GM12878 (cell line): ENCODE measurements around the gene CNR2. TPM values are rescaled to one million over a fixed set of nuclear protein-coding genes. Genes with fewer than 3 reads are reported as not detected.

Source experiments
- ATAC-seq: fragments of 200-7000 bp; cut with Tn5 transposase; 3 replicates; pipeline ENCODE4 v1.9.1; 2020; ENCODE audit warnings: mild to moderate bottlenecking, moderate library complexity
- Bru-seq: library from RNA; stranded (reverse); fragments of 400-500 nt; gene quantifications from one replicate; lab custom pipeline; 2021; lab: Mats Ljungman, UMichigan
- BruChase-seq, 2 experiments: library from RNA; stranded (reverse); fragments of 400-500 nt; gene quantifications; one replicate each; lab custom pipeline; 2021; lab: Mats Ljungman, UMichigan
- BruUV-seq: library from RNA; stranded (reverse); fragments of 400-500 nt; replicated peaks from 2 replicates; lab custom pipeline; 2021; lab: Mats Ljungman, UMichigan
- CTCF ChIA-PET: fragments of 300-600 bp; sonication (Branson Sonifier 250); formaldehyde crosslinking; extraction: SDS; loops from one replicate; lab custom pipeline; 2021; ENCODE audit warnings: inconsistent platforms; lab: Yijun Ruan, JAX
- POLR2A ChIA-PET: fragments of 350-600 bp; formaldehyde crosslinking; extraction: SDS; loops from one replicate; lab custom pipeline; 2021; ENCODE audit warnings: inconsistent platforms; lab: Charles Lee
- RAD21 ChIA-PET: fragments of 300-600 bp; sonication (Branson Sonifier 250); formaldehyde crosslinking; loops from one replicate; lab custom pipeline; 2023; ENCODE audit warnings: antibody characterized with exemption; ENCODE audit not compliant: unreplicated experiment; lab: Charles Lee
- SMC1A ChIA-PET: fragments of 300-600 bp; sonication (Branson Sonifier 250); formaldehyde crosslinking; loops from one replicate; lab custom pipeline; 2023; ENCODE audit not compliant: unreplicated experiment, uncharacterized antibody; lab: Charles Lee
- DNase-seq: peaks from one replicate; pipeline ENCODE4 v3.0.0-alpha.2; 2011; ENCODE audit warnings: low read depth, low spot score
- FAIRE-seq: peaks from 3 replicates; lab custom pipeline; 2011; peaks lifted over from hg19 to GRCh38; lab: Jason Lieb, UNC
- H2AFZ ChIP-seq: 2 replicates; pipeline ENCODE4 v1.6.0; 2011; ENCODE audit warnings: low read depth, low read length, control low read depth; ENCODE audit not compliant: control insufficient read depth
- H3K27ac ChIP-seq: 2 replicates; pipeline ENCODE4 v1.5.1; 2011; ENCODE audit warnings: control low read depth; ENCODE audit not compliant: control insufficient read depth, insufficient read depth
- H3K27me3 ChIP-seq, 2 experiments: replicated peaks in 1 of 2; 2 replicates each; pipeline versions ENCODE4 v1.6.0 to v1.6.1; 2011; ENCODE audit warnings: low read length in 1 of 2; ENCODE audit not compliant: control insufficient read depth in 2 of 2, insufficient read depth in 2 of 2
- H3K36me3 ChIP-seq, 2 experiments: 2 replicates each; pipeline ENCODE4 v1.5.1; 2011; ENCODE audit warnings: low read length in 1 of 2; ENCODE audit not compliant: control insufficient read depth in 2 of 2, insufficient read depth in 2 of 2
- H3K4me1 ChIP-seq: 2 replicates; pipeline ENCODE4 v1.6.1; 2011; ENCODE audit warnings: mild to moderate bottlenecking, low read length, moderate library complexity, mixed read lengths; ENCODE audit not compliant: control insufficient read depth, insufficient read depth
- H3K4me2 ChIP-seq: 2 replicates; pipeline ENCODE4 v1.6.0; 2011; ENCODE audit warnings: control low read depth; ENCODE audit not compliant: control insufficient read depth, insufficient read depth
- H3K4me3 ChIP-seq: fragments of 200-600 bp; sonication (generic); 2 replicates; pipeline ENCODE4 v1.5.1; 2016
- H3K79me2 ChIP-seq: 2 replicates; pipeline ENCODE4 v1.6.0; 2011; ENCODE audit warnings: low read length; ENCODE audit not compliant: control insufficient read depth, insufficient read depth
- H3K9ac ChIP-seq: 2 replicates; pipeline ENCODE4 v1.8.0; 2011; ENCODE audit warnings: low read length, control low read depth, mixed read lengths; ENCODE audit not compliant: control insufficient read depth, insufficient read depth
- H3K9me3 ChIP-seq: replicated peaks from 3 replicates; pipeline ENCODE4 v1.5.1; 2011; ENCODE audit warnings: mild to moderate bottlenecking, low read length; ENCODE audit not compliant: control insufficient read depth, insufficient read depth
- H4K20me1 ChIP-seq: 2 replicates; pipeline ENCODE4 v1.6.0; 2011; ENCODE audit not compliant: control insufficient read depth, insufficient read depth
- EED ChIP-seq: sonication (generic); IDR thresholded peaks from 2 replicates; pipeline ENCODE4 v1.6.1; 2016; ENCODE audit warnings: antibody characterized with exemption, low read depth
- FOXM1 ChIP-seq: IDR thresholded peaks from 2 replicates; pipeline ENCODE4 v1.6.1; 2012; ENCODE audit warnings: low read depth, mild to moderate bottlenecking, inconsistent platforms, low read length, moderate library complexity
- GATAD2B ChIP-seq: fragments of 450-650 bp; conservative IDR thresholded peaks from 2 replicates; pipeline ENCODE4 v1.6.1; 2017; ENCODE audit warnings: low read depth, mild to moderate bottlenecking, moderate library complexity
- KDM1A ChIP-seq: fragments of 200-600 bp; sonication (generic); IDR thresholded peaks from 2 replicates; pipeline ENCODE4 v1.6.1; 2016; ENCODE audit warnings: borderline replicate concordance
- MYC ChIP-seq: IDR thresholded peaks from 2 replicates; pipeline ENCODE4 v1.6.1; 2011; ENCODE audit warnings: mild to moderate bottlenecking, low read length, moderate library complexity, inconsistent platforms; ENCODE audit not compliant: insufficient read depth, insufficient replicate concordance, insufficient read length, severe bottlenecking
- SMARCA5 ChIP-seq: fragments of 450-650 bp; IDR thresholded peaks from 2 replicates; pipeline ENCODE4 v1.6.1; 2017; ENCODE audit warnings: mild to moderate bottlenecking
- SP1 ChIP-seq: IDR thresholded peaks from one replicate; pipeline ENCODE4 v1.6.1; 2011; ENCODE audit warnings: low read depth, low read length
- SPI1 ChIP-seq: IDR thresholded peaks from 2 replicates; pipeline ENCODE4 v1.6.1; 2011; ENCODE audit warnings: low read depth, mild to moderate bottlenecking, low read length, moderate library complexity, borderline replicate concordance; ENCODE audit not compliant: insufficient read depth
- SREBF1 ChIP-seq: IDR thresholded peaks from 2 replicates; pipeline ENCODE4 v1.6.1; 2012; ENCODE audit warnings: mild to moderate bottlenecking, low read length
- TCF12 ChIP-seq: IDR thresholded peaks from 2 replicates; pipeline ENCODE4 v1.6.1; 2011; ENCODE audit warnings: low read depth, mild to moderate bottlenecking, low read length
- TCF3 ChIP-seq: IDR thresholded peaks from 2 replicates; pipeline ENCODE4 v1.6.1; 2012; ENCODE audit warnings: low read depth, mild to moderate bottlenecking, low read length, borderline replicate concordance; ENCODE audit not compliant: insufficient read depth
- TCF7 ChIP-seq: IDR thresholded peaks from 2 replicates; pipeline ENCODE4 v1.6.1; 2014; ENCODE audit warnings: antibody characterized with exemption, borderline replicate concordance
- ZNF24 ChIP-seq: fragments of 450-650 bp; IDR thresholded peaks from 2 replicates; pipeline ENCODE4 v1.6.1; 2017; ENCODE audit warnings: antibody characterized with exemption, mild to moderate bottlenecking
- ZZZ3 ChIP-seq: IDR thresholded peaks from 2 replicates; pipeline ENCODE4 v1.6.1; 2011; ENCODE audit warnings: low read depth; ENCODE audit not compliant: control insufficient read depth, insufficient read length
- WGBS: methylation state at CpG from one replicate; pipeline ENCODE4 v1.1.6; 2016; ENCODE audit warnings: low lambda C conversion rate; ENCODE audit not compliant: insufficient replicate concordance, insufficient coverage; ENCODE audit errors: missing lambda C conversion rate; 5-methylcytosine and 5-hydroxymethylcytosine counted together
- in situ Hi-C: fragments of 300-500 bp; cut with MboI; formaldehyde crosslinking; loops from 9 replicates; pipeline ENCODE4 v1.14.3; 2018; ENCODE audit warnings: mixed read lengths
- intact Hi-C: fragments of 100-400 bp; cut with micrococcal nuclease; formaldehyde crosslinking; loops from one replicate; pipeline ENCODE4 v1.14.2; 2022; ENCODE audit not compliant: unreplicated experiment
- long read RNA-seq, 2 experiments: library from polyadenylated mRNA; unstranded; transcript quantifications; one replicate each; pipeline ENCODE4 v2.0.0, GENCODE V29; 2019 to 2020
- polyA minus RNA-seq, 3 experiments: library from RNA; depleted of rRNA, polyadenylated mRNA; stranded (reverse); fragments of >200 nt; gene quantifications; 2 replicates each; pipeline ENCODE4 v1.2.3, GENCODE V29; 2011
- polyA plus RNA-seq, 11 experiments: library from polyadenylated mRNA; depleted of rRNA in 4 of 11; unstranded in 6 of 11; stranded (reverse) in 5 of 11; fragments of >200 nt; fragmentation: Nextera tagmentation in 4 of 11; fragmentation: Illumina TruSeq in 1 of 11; extraction: Ambion mirVana in 4 of 11; extraction: Trizol in 1 of 11; gene quantifications; 1 replicate in 1 of 11; 2 replicates in 10 of 11; pipeline versions ENCODE4 v1.2.1 to v1.2.3, GENCODE V29; 2011 to 2016; ENCODE audit warnings: inconsistent platforms in 2 of 11, missing spikeins in 2 of 11, low read depth in 1 of 11
- total RNA-seq, 4 experiments: library from RNA; depleted of rRNA in 3 of 4; stranded (reverse); fragments of >200 nt in 3 of 4; fragmentation: Illumina TruSeq in 1 of 4; extraction: Trizol in 1 of 4; gene quantifications; 2 replicates each; pipeline versions ENCODE4 v1.2.1 to v1.2.3, GENCODE V29; 2013 to 2021
- TF ChIP-seq, protein P1 (sequence below): fragments of 450-650 bp; IDR thresholded peaks from 2 replicates; pipeline ENCODE4 v1.6.1; 2017; ENCODE audit warnings: mild to moderate bottlenecking, moderate library complexity

CNR2 gene
- total RNA-seq (2013; cell fraction: nucleolus; rRNA removed) = 18.1 and 19.7 TPM in 2 replicates
- 19.2 and 19.8 TPM in 2 replicates for total RNA-seq (2014; rRNA removed)
- total RNA-seq (2014; rRNA removed; fragmentation: Illumina TruSeq; extraction: Trizol) = 18.9 and 19.5 TPM in 2 replicates
- 13.6 and 15.1 TPM in 2 replicates for total RNA-seq (2021)
- 3.5 TPM for polyA plus RNA-seq (2011; ENCODE audit: low read depth)
- 0.40 and 0.46 TPM in 2 replicates for polyA plus RNA-seq (2011; rRNA removed)
- 0.45 and 0.52 TPM in 2 replicates for polyA plus RNA-seq (2011; cell fraction: cytosol; rRNA removed)
- polyA plus RNA-seq (2011; cell fraction: nucleus; rRNA removed) = 0.38 and 0.54 TPM in 2 replicates
- 5.1 and 6.4 TPM in 2 replicates for polyA plus RNA-seq (2012)
- 12.8 and 13.5 TPM in 2 replicates for polyA plus RNA-seq (2014; fragmentation: Illumina TruSeq; extraction: Trizol)
- 10 to 100 TPM in 1 of 2 experiments, 1 to 10 TPM in 1; 9.8 to 12.3 TPM for polyA plus RNA-seq (2014; fragmentation: Nextera tagmentation; extraction: Ambion mirVana)
- polyA plus RNA-seq (2014; rRNA removed) = 10.3 and 11.2 TPM in 2 replicates
- polyA plus RNA-seq (2016; fragmentation: Nextera tagmentation; extraction: Ambion mirVana) = 10 to 100 TPM; 11.9 to 12.2 TPM
- 0.59 and 1.1 TPM in 2 replicates for polyA minus RNA-seq (2011; rRNA and poly(A)+ RNA removed)
- 0.21 TPM in 1 of 2 replicates, not detected in the other for polyA minus RNA-seq (2011; cell fraction: cytosol; rRNA and poly(A)+ RNA removed)
- 0.24 and 0.38 TPM in 2 replicates for polyA minus RNA-seq (2011; cell fraction: nucleus; rRNA and poly(A)+ RNA removed)
- percentile 71 among the genes with signal in this experiment for Bru-seq, nascent RNA
- percentile 71 among the genes with signal in this experiment for BruChase-seq, experiment 1, labeled RNA remaining after a 6-hour chase
- BruChase-seq, experiment 2, labeled RNA remaining after a 2-hour chase = percentile 68 among the genes with signal in this experiment
- long read RNA-seq, experiment 1, full-length matches to known transcripts = 1 of 1 reads
- long read RNA-seq, experiment 1, partial matches to known transcripts = 0 of 1 reads
- long read RNA-seq, experiment 1, other reads (novel, unspliced or antisense) = 0 of 1 reads
- long read RNA-seq, experiment 2, full-length matches to known transcripts = 5 of 5 reads
- long read RNA-seq, experiment 2, partial matches to known transcripts = 0 of 5 reads
- long read RNA-seq, experiment 2, other reads (novel, unspliced or antisense) = 0 of 5 reads

DNA sequence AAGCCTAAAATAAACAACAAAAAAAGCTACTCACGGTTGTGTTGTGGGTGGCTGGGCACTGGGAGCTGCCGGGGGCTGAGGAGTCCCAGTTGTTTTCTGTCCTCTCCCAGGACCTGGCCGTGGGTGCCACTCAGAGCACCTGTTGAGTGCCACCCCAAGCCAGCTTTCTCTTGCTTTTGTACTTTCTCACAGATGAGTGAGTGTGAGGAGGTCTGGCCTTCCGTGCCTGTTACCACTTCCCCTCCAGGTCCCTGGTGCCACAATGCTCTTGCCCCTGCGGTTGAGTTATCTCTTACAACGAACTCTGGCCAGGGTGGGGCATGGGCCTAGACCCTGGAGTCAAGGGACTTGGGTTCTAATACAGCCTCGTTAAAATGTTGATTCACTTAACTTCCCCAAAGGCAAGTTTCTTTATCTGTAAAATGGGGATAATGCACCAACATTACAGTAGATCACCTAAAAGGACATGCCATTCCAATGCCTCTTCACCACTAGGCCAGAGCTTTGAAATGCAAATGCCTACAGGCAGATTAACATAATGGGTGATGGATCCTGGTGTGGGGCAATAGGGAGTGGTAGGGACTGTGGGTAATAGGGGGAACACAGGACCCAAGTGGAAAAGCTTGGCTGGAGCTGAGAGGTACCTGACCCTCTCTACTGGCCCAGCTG lies at the start of gene CNR2:
Gene CNR2, minus strand, starts transcription at position 151 of the 669 bp plus-strand sequence. CDS start 37,745 bp downstream, outside the sequence.
- H3K36me3 ChIP-seq = no peaks in the 10 kb centered on the region
- H3K27ac ChIP-seq = peak within 1 kb of the TSS; percentile 98
- H3K4me2 ChIP-seq = peak within 1 kb of the TSS; percentile 82
- ChIA-PET RAD21 (interaction anchor here (0.7 to 3.9 kb wide), 9 partner anchors 10 to 141 kb away, joined by 3 to 40 read pairs (median 7); partner anchors contain the start of genes FUCA1 and HMGCL), SMC1A (interaction anchor here (0.7 to 1.9 kb wide), 12 partner anchors 9 to 193 kb away, joined by 3 to 34 read pairs (median 4); partner anchors contain the start of gene HMGCL), POLR2A (interaction anchor here (0.6 to 1.4 kb wide), 6 partner anchors 48 to 193 kb away, joined by 3 to 5 read pairs (median 3); partner anchors contain the start of gene SRSF10), CTCF (interaction anchor here (0.7 to 2.0 kb wide), 12 partner anchors 9 to 141 kb away, joined by 3 to 40 read pairs (median 5); partner anchors contain the start of genes GALE and HMGCL)
- peak within 1 kb of the TSS; percentile 33 for H2AFZ ChIP-seq
- H3K9ac ChIP-seq = peak within 1 kb of the TSS; percentile 88
- WGBS = 2% methylated on average over 7 of the region's 7 CpGs
- peaks cover 51% of the 10 kb centered on the region for H3K79me2 ChIP-seq
- H3K4me3 ChIP-seq = peak within 1 kb of the TSS; percentile 71
- FAIRE-seq (no peak), ATAC-seq (peak; percentile 37), DNase-seq (no peak)
- intact Hi-C loops (no loop called here), in situ Hi-C loops (no loop called here)
- H3K4me1 ChIP-seq = peaks cover 51% of the 10 kb centered on the region
- no peaks in the 10 kb centered on the region for H4K20me1 ChIP-seq
- no peaks in the 10 kb centered on the region for H3K9me3 ChIP-seq
- no TSS peak for BruUV-seq
- no peaks in the 10 kb centered on the region for H3K27me3 ChIP-seq
- TF ChIP-seq KDM1A = no peak
- no peak for TF ChIP-seq ZZZ3
- TF ChIP-seq SMARCA5 = peak; percentile 79; the same call in 1 of the 2 replicates
- no peak for TF ChIP-seq TCF7
- TF ChIP-seq ZNF24 = no peak
- TF ChIP-seq FOXM1 = no peak
- TF ChIP-seq EED = peak; percentile 62; the same call in 1 of the 2 replicates
- no peak for TF ChIP-seq SREBF1
- TF ChIP-seq SPI1 = peak; percentile 79
- TF ChIP-seq, protein P1, sequence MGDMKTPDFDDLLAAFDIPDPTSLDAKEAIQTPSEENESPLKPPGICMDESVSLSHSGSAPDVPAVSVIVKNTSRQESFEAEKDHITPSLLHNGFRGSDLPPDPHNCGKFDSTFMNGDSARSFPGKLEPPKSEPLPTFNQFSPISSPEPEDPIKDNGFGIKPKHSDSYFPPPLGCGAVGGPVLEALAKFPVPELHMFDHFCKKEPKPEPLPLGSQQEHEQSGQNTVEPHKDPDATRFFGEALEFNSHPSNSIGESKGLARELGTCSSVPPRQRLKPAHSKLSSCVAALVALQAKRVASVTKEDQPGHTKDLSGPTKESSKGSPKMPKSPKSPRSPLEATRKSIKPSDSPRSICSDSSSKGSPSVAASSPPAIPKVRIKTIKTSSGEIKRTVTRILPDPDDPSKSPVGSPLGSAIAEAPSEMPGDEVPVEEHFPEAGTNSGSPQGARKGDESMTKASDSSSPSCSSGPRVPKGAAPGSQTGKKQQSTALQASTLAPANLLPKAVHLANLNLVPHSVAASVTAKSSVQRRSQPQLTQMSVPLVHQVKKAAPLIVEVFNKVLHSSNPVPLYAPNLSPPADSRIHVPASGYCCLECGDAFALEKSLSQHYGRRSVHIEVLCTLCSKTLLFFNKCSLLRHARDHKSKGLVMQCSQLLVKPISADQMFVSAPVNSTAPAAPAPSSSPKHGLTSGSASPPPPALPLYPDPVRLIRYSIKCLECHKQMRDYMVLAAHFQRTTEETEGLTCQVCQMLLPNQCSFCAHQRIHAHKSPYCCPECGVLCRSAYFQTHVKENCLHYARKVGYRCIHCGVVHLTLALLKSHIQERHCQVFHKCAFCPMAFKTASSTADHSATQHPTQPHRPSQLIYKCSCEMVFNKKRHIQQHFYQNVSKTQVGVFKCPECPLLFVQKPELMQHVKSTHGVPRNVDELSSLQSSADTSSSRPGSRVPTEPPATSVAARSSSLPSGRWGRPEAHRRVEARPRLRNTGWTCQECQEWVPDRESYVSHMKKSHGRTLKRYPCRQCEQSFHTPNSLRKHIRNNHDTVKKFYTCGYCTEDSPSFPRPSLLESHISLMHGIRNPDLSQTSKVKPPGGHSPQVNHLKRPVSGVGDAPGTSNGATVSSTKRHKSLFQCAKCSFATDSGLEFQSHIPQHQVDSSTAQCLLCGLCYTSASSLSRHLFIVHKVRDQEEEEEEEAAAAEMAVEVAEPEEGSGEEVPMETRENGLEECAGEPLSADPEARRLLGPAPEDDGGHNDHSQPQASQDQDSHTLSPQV = peak; percentile 36; the same call in 1 of the 2 replicates
- TF ChIP-seq TCF12 = peak; percentile 64; the same call in 1 of the 2 replicates
- peak; percentile 47 for TF ChIP-seq GATAD2B
- peak; percentile 10 for TF ChIP-seq SP1
- TF ChIP-seq TCF3 = peak; percentile 77; the same call in 1 of the 2 replicates
- TF ChIP-seq MYC = no peak
